ENCODE measurements around the gene RABGAP1L. TPM values are rescaled to one million over a fixed set of nuclear protein-coding genes. Genes with fewer than 3 reads are reported as not detected.

The RABGAP1L gene
- total RNA-seq, 1 experiment from 2014 or later = 29.3 TPM

DNA sequence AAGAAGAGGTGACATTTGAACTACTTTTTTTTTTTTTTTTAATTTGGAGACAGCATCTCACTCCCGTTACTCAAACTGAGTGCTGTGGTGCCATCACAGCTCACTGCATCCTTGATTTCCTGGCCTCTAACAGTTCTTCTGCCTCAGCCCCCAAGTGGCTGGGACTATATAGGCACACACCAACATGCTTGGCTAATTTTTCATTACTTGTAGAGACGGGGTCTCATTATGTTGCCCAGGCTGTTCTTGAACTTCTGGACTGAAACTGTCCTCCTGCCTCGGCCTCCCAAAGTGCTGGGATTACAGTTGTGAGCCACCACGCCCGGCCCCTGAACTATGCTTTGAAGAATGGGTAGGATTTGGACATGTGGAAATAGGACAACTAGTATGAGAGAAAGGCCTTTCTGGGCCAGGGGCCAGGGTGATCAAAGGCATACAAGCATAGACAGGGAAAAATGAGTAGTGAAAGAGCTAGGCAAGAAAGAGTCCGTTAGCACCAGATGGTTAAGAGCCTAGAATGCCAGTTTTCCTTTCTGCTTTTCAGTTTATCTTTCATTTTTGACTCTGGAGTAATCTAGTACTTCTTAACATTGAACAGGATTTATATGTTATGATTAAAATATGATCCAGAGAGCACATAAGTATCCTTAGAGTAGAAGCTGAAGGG is 6.3 kb downstream of the RABGAP1L start:
- ChIA-PET POLR2A (no interaction called here), CTCF (no interaction called here), RAD21 (ENCODE audit: low non-redundant PET in 1 of 2, low total read pairs in 2 of 2, uncharacterized antibody in 2 of 2, unreplicated experiment in 2 of 2) (no interaction called here)
- TF ChIP-seq SP1 (IDR thresholded peaks at IDR 0.05; ENCODE audit: low read depth) (no peak), FOSL1 (IDR thresholded peaks at IDR 0.05; ENCODE audit: low read depth) (no peak), RAD21 (IDR thresholded peaks at IDR 0.05; ENCODE audit: low read depth) (no peak), ELF1 (IDR thresholded peaks at IDR 0.05; ENCODE audit: borderline replicate concordance, low read depth) (no peak), YY1 (IDR thresholded peaks at IDR 0.05; ENCODE audit: extremely low read depth, insufficient replicate concordance, low read depth, low read length) (no peak)
- TF ChIP-seq, protein P1, sequence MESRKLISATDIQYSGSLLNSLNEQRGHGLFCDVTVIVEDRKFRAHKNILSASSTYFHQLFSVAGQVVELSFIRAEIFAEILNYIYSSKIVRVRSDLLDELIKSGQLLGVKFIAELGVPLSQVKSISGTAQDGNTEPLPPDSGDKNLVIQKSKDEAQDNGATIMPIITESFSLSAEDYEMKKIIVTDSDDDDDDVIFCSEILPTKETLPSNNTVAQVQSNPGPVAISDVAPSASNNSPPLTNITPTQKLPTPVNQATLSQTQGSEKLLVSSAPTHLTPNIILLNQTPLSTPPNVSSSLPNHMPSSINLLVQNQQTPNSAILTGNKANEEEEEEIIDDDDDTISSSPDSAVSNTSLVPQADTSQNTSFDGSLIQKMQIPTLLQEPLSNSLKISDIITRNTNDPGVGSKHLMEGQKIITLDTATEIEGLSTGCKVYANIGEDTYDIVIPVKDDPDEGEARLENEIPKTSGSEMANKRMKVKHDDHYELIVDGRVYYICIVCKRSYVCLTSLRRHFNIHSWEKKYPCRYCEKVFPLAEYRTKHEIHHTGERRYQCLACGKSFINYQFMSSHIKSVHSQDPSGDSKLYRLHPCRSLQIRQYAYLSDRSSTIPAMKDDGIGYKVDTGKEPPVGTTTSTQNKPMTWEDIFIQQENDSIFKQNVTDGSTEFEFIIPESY (IDR thresholded peaks at IDR 0.05; ENCODE audit: extremely low read depth, insufficient replicate concordance, low read length) = no peak
- TF ChIP-seq, protein P2, sequence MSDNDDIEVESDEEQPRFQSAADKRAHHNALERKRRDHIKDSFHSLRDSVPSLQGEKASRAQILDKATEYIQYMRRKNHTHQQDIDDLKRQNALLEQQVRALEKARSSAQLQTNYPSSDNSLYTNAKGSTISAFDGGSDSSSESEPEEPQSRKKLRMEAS (IDR thresholded peaks at IDR 0.05) = no peak
- Histone ChIP-seq H2AFZ (ENCODE audit: low read depth, low read length, poor library complexity, severe bottlenecking) (no peak overlapping the region), H3K9ac (ENCODE audit: low read length) (no peak overlapping the region), H3K79me2 (ENCODE audit: insufficient read depth, low read length) (peaks cover 70% of the 10 kb centered on the region), H3K36me3 (ENCODE audit: control insufficient read depth in 1 of 2, insufficient read depth in 2 of 2, low read length in 2 of 2) (no peaks in the 10 kb centered on the region), H3K27ac (ENCODE audit: low read depth, low read length) (no peak overlapping the region), H3K4me1 (ENCODE audit: control insufficient read depth in 1 of 2, insufficient read depth in 2 of 2, low read length in 2 of 2) (peaks cover 0 to 3% of the 10 kb centered on the region in 2 experiments; a peak in 2 of 4 replicates), H3K27me3 (ENCODE audit: insufficient read depth, low read length) (no peaks in the 10 kb centered on the region), H3K9me3 (ENCODE audit: control insufficient read depth in 1 of 2, insufficient read depth in 1 of 2, low read depth in 1 of 2, low read length in 2 of 2) (no peaks in the 10 kb centered on the region), H4K20me1 (ENCODE audit: insufficient read depth) (no peaks in the 10 kb centered on the region), H3K4me3 (replicated peaks in 1 of 2; ENCODE audit: low read depth in 1 of 2, low read length in 2 of 2) (no peak overlapping the region), H3K9me2 (ENCODE audit: insufficient read depth) (no peaks in the 10 kb centered on the region), H3K4me2 (ENCODE audit: low read length) (no peak overlapping the region)
- no TSS peak for BruUV-seq (replicated peaks)
- DNase-seq (ENCODE audit: low read depth, low spot score) = no peak
- intact Hi-C loops (cut with micrococcal nuclease) = no loop called here
- peak; percentile 49 for ATAC-seq

Measured in HCT116 (cell line).